Measurements from ENCODE around the gene MGMT. TPM values are rescaled to one million over a fixed set of nuclear protein-coding genes. Genes with fewer than 3 reads are reported as not detected.

MGMT gene
- total and polyA plus RNA-seq, 9 of the 15 experiments (the other 6 are each of a cell fraction or from before 2014, with no cell fraction given), result 0.03 to 0.29 (median 0.11) TPM; not detected in 4

DNA sequence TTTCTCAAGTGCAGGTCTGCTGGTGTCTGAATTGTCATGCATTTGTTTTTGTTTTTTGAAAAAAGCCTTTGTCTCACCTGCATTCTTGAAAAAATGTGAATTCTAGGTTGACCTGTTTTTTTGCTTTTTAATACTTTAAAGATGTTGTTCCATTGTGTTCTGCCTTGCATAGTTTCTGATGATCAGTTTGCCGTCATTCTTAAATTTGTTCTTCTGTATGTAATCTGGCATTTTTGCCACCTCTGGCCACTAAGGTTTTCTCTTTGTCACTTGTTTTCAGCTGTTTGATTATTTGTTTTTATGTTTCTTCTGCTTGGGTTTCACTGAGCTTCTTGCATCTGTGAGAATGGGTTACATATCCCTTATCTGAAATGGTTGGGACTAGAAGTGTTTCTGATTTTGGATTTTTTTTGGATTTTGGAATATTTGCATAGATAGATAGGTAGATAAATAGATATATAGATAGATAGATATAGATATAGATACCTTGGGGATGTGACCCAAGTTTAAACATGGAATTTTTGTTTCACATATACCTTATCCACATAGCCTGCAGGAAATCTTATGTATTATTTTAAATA, 16.5 kb downstream of the MGMT start:
- H3K9ac ChIP-seq (ENCODE audit: insufficient read depth in 1 of 2, low read depth in 2 of 2, low read length in 2 of 2), result no peak overlapping the region
- ChIA-PET POLR2A (interaction anchor here (0.7 kb wide), 1 partner anchor 58 kb away, joined by 3 read pairs; no protein-coding TSS in a partner anchor), CTCF (ENCODE audit: low intra/inter-chr PET ratio) (no interaction called here)
- H2AFZ ChIP-seq (ENCODE audit: low read depth, low read length), result no peak overlapping the region
- H3K4me1 ChIP-seq (replicated peaks in 1 of 2; ENCODE audit: control insufficient read depth in 2 of 2, insufficient read depth in 2 of 2, low read length in 2 of 2), result no peaks in the 10 kb centered on the region
- TF ChIP-seq CBX1 (IDR thresholded peaks at IDR 0.05; ENCODE audit: low read depth) (0 out of 2 replicates have a peak, but pooled peaks have one; percentile 36), TRIM28 (IDR thresholded peaks at IDR 0.05) (peak; percentile 67; the same call in 1 of the 2 replicates), CBX3 (IDR thresholded peaks at IDR 0.05; ENCODE audit: borderline replicate concordance in 1 of 2, low read length in 2 of 2) (peak in 1 of 2 experiments; percentile 46; a peak in 1 of 3 replicates), ZNF280A (IDR thresholded peaks at IDR 0.05; ENCODE audit: low read depth, partially characterized antibody) (peak; percentile 28), GABPB1 (CRISPR knock-in tag; IDR thresholded peaks at IDR 0.05) (no peak), CBX5 (IDR thresholded peaks at IDR 0.05; ENCODE audit: borderline replicate concordance, low read depth) (0 out of 2 replicates have a peak, but pooled peaks have one; percentile 38)
- no peaks in the 10 kb centered on the region for H3K36me3 ChIP-seq (ENCODE audit: control insufficient read depth, insufficient read depth, low read length)
- in situ Hi-C loops (cut with MboI) (no loop called here), intact Hi-C loops (cut with micrococcal nuclease) (no loop called here)
- H3K9me3 ChIP-seq (replicated peaks; ENCODE audit: control insufficient read depth, insufficient read depth, low read depth, low read length), result no peaks in the 10 kb centered on the region
- DNase-seq (ENCODE audit: extremely low read depth in 1 of 4, low spot score in 3 of 4), result no peak
- no peaks in the 10 kb centered on the region for H4K20me1 ChIP-seq (replicated peaks; ENCODE audit: control insufficient read depth, insufficient read depth, low read length)
- H3K4me3 ChIP-seq, result no peak overlapping the region
- H3K27me3 ChIP-seq (ENCODE audit: control insufficient read depth in 2 of 2, insufficient read depth in 2 of 2, low read length in 2 of 2), result no peaks in the 10 kb centered on the region
- no peaks in the 10 kb centered on the region for H3K9me1 ChIP-seq (ENCODE audit: control insufficient read depth, insufficient read depth, low read length)
- no TSS peak for BruUV-seq (replicated peaks)
- no peaks in the 10 kb centered on the region for H3K79me2 ChIP-seq (ENCODE audit: control insufficient read depth, insufficient read depth, low read length)
- WGBS (ENCODE audit: insufficient coverage, low coverage, missing lambda C conversion rate), result 0% methylated on average over 1 of the region's 1 CpG
- ATAC-seq, result no peak
- H3K27ac ChIP-seq (ENCODE audit: extremely low read depth, low read depth, low read length), result no peak overlapping the region
- FAIRE-seq, result no peak
- H3K4me2 ChIP-seq (ENCODE audit: insufficient read depth, low read length), result no peak overlapping the region

Data from K562 (cell line).